GM19238 (cell line): ENCODE results near the gene SLC35B1.
"Not testable (repeated sequence)": the region's sequence is repeated elsewhere in the genome, so short reads cannot be mapped to it uniquely, and the experiment has no call there.

Experiments
- DNase-seq: peaks from one replicate; pipeline ENCODE4 v3.0.0; 2011; ENCODE audit warnings: low spot score; ENCODE audit not compliant: insufficient read length

The SLC35B1 gene

GRCh38 chr17:49734515-49735490 lies 27.0 kb upstream of the SLC35B1 start:
- DNase-seq: no peak

GRCh38 chr17:49731435-49731831 lies 23.7 kb upstream of the SLC35B1 start:
- no peak for DNase-seq

- no peak for DNase-seq
Measured at GRCh38 chr17:49730785-49731434, 23.1 kb upstream of the SLC35B1 start.

- DNase-seq: no peak
Measured at GRCh38 chr17:49730078-49730784, 22.5 kb upstream of the SLC35B1 start.

- DNase-seq: no peak
Measured at GRCh38 chr17:49729069-49729468, 21.3 kb upstream of the SLC35B1 start.

- DNase-seq: no peak
Measured at GRCh38 chr17:49728425-49728824, 20.7 kb upstream of the SLC35B1 start.

- no peak for DNase-seq
Measured at GRCh38 chr17:49727380-49727779, 19.6 kb upstream of the SLC35B1 start.

GRCh38 chr17:49725452-49726130 lies 17.8 kb upstream of the SLC35B1 start:
- DNase-seq: no peak

- DNase-seq: not testable (repeated sequence)
Measured at GRCh38 chr17:49724552-49724951, 16.8 kb upstream of the SLC35B1 start.

- DNase-seq: no peak
Measured at GRCh38 chr17:49723423-49723822, 15.7 kb upstream of the SLC35B1 start.

GRCh38 chr17:49722066-49722465 lies 14.3 kb upstream of the SLC35B1 start:
- no peak for DNase-seq

GRCh38 chr17:49717371-49717861 lies 9.7 kb upstream of the SLC35B1 start:
- DNase-seq: no peak

GRCh38 chr17:49716668-49717364 lies 9.1 kb upstream of the SLC35B1 start:
- DNase-seq: no peak

GRCh38 chr17:49715717-49716279 lies 8.0 kb upstream of the SLC35B1 start:
- DNase-seq: no peak

- DNase-seq: no peak
Measured at GRCh38 chr17:49715216-49715615, 7.5 kb upstream of the SLC35B1 start.

- DNase-seq: no peak
Measured at GRCh38 chr17:49708515-49709183, 885 bp upstream of the SLC35B1 start.

- no peak for DNase-seq
Measured at GRCh38 chr17:49707246-49707607, 537 bp downstream of the SLC35B1 start.

- DNase-seq: no peak
Measured at GRCh38 chr17:49705254-49705653, 2.5 kb downstream of the SLC35B1 start.

GRCh38 chr17:49703557-49704277 lies 4.0 kb downstream of the SLC35B1 start:
- DNase-seq: no peak
